HepG2 (cell line): ENCODE data around the gene PSMG3. TPM values are rescaled to one million over a fixed set of nuclear protein-coding genes. Genes with fewer than 3 reads are reported as not detected.

Experiments used
- ATAC-seq: fragments of 200-7000 bp; cut with Tn5 transposase; 3 replicates; pipeline ENCODE4 v1.9.1; 2020; ENCODE audit warnings: mild to moderate bottlenecking, moderate library complexity
- BruUV-seq: library from RNA; stranded (reverse); fragments of 400-500 nt; replicated peaks from 2 replicates; lab custom pipeline; 2021; lab: Mats Ljungman, UMichigan
- CTCF ChIA-PET: fragments of 300-600 bp; formaldehyde crosslinking; extraction: SDS; loops from one replicate; lab custom pipeline; 2021; ENCODE audit warnings: low total read pairs, inconsistent platforms, low intra/inter-chr PET ratio; lab: Yijun Ruan, JAX
- POLR2A ChIA-PET: fragments of 350-600 bp; sonication (Branson Sonifier 250); formaldehyde crosslinking; loops from one replicate; lab custom pipeline; 2020; ENCODE audit warnings: antibody characterized with exemption, inconsistent platforms; lab: Yijun Ruan, JAX
- DNase-seq: peaks from one replicate; pipeline ENCODE4 v3.0.0-alpha.2; 2015; ENCODE audit warnings: low spot score
- FAIRE-seq: peaks from 3 replicates; lab custom pipeline; 2011; peaks lifted over from hg19 to GRCh38; lab: Jason Lieb, UNC
- H2AFZ ChIP-seq: one replicate; pipeline ENCODE4 v1.6.1; 2011; ENCODE audit warnings: low read length, inconsistent platforms
- H3K27ac ChIP-seq: fragments of 300-600 bp; 3 replicates; pipeline ENCODE4 v1.8.0; 2011; ENCODE audit warnings: mixed run types, mild to moderate bottlenecking, mixed read lengths, low read length, inconsistent platforms; ENCODE audit not compliant: insufficient read depth; ENCODE audit errors: extremely low read length
- H3K27me3 ChIP-seq, 2 experiments: fragments of 200-600 bp in 1 of 2; 2 replicates in 1 of 2; 3 replicates in 1 of 2; pipeline versions ENCODE4 v1.6.0 to v1.8.0; 2011; ENCODE audit warnings: low read length in 2 of 2, mild to moderate bottlenecking in 2 of 2, moderate library complexity in 2 of 2, inconsistent platforms in 1 of 2; ENCODE audit not compliant: insufficient read depth in 2 of 2, control insufficient read depth in 1 of 2
- H3K36me3 ChIP-seq, 2 experiments: fragments of 200-600 bp in 1 of 2; replicated peaks in 1 of 2; 2 replicates in 1 of 2; 3 replicates in 1 of 2; pipeline versions ENCODE4 v1.5.1 to v1.8.0; 2011; ENCODE audit warnings: low read length in 2 of 2, inconsistent platforms in 1 of 2; ENCODE audit not compliant: insufficient read depth in 2 of 2, control insufficient read depth in 1 of 2
- H3K4me1 ChIP-seq: 2 replicates; pipeline ENCODE4 v1.5.1; 2012; ENCODE audit warnings: low read length, inconsistent platforms; ENCODE audit not compliant: insufficient read depth
- H3K4me2 ChIP-seq: 2 replicates; pipeline ENCODE4 v1.6.0; 2011; ENCODE audit warnings: low read depth, low read length, inconsistent platforms
- H3K4me3 ChIP-seq, 3 experiments: fragments of 200-600 bp in 1 of 3; sonication (generic), shearing (Covaris generic) in 1 of 3; replicated peaks in 1 of 3; 2 replicates each; pipeline ENCODE4 v1.5.1; 2011 to 2016; ENCODE audit warnings: low read length in 3 of 3, inconsistent platforms in 2 of 3, low read depth in 2 of 3, mild to moderate bottlenecking in 2 of 3, control low read depth in 1 of 3, mixed read lengths in 1 of 3; ENCODE audit not compliant: insufficient read depth in 1 of 3
- H3K79me2 ChIP-seq: one replicate; pipeline ENCODE4 v1.6.1; 2011; ENCODE audit warnings: low read length, inconsistent platforms; ENCODE audit not compliant: insufficient read depth
- H3K9ac ChIP-seq: 2 replicates; pipeline ENCODE4 v1.6.0; 2011; ENCODE audit warnings: mild to moderate bottlenecking, low read depth, low read length, inconsistent platforms; ENCODE audit not compliant: insufficient read depth
- H3K9me3 ChIP-seq: 2 replicates; pipeline ENCODE4 v1.5.1; 2012; ENCODE audit warnings: mild to moderate bottlenecking, low read length
- H4K20me1 ChIP-seq: 2 replicates; pipeline ENCODE4 v1.6.0; 2011; ENCODE audit warnings: inconsistent platforms, mild to moderate bottlenecking, low read length, moderate library complexity; ENCODE audit not compliant: insufficient read depth
- CEBPB ChIP-seq: IDR thresholded peaks from 2 replicates; pipeline ENCODE4 v1.6.1; 2011; ENCODE audit warnings: low read depth, low read length, improper control_type of control experiment, borderline replicate concordance
- DZIP1 ChIP-seq: sonication (generic); formaldehyde crosslinking; IDR thresholded peaks from 2 replicates; pipeline ENCODE4 v1.5.0; 2020; ENCODE audit warnings: mild to moderate bottlenecking, missing genetic modification reagents
- GTF3A ChIP-seq: sonication (generic); formaldehyde crosslinking; conservative IDR thresholded peaks from 2 replicates; pipeline ENCODE4 v1.4.0; 2020; ENCODE audit warnings: mild to moderate bottlenecking, missing genetic modification reagents
- KDM6A ChIP-seq: IDR thresholded peaks from 2 replicates; pipeline ENCODE4 v1.6.1; 2016; ENCODE audit warnings: low read depth
- MEIS1 ChIP-seq: sonication (generic); formaldehyde crosslinking; IDR thresholded peaks from 2 replicates; pipeline ENCODE4 v1.9.0; 2021; ENCODE audit warnings: mild to moderate bottlenecking, missing genetic modification reagents, moderate library complexity, borderline replicate concordance
- SMARCE1 ChIP-seq: fragments of 450-650 bp; IDR thresholded peaks from 2 replicates; pipeline ENCODE4 v1.6.1; 2017; ENCODE audit warnings: borderline replicate concordance
- ZNF18 ChIP-seq: sonication (generic); formaldehyde crosslinking; IDR thresholded peaks from 2 replicates; pipeline ENCODE4 v1.8.0; 2022; ENCODE audit warnings: mild to moderate bottlenecking, missing genetic modification reagents; ENCODE audit not compliant: insufficient replicate concordance
- ZNF563 ChIP-seq: sonication (generic); formaldehyde crosslinking; IDR thresholded peaks from 2 replicates; pipeline ENCODE4 v1.8.0; 2022; ENCODE audit warnings: mild to moderate bottlenecking, moderate library complexity, missing genetic modification reagents
- WGBS: methylation state at CpG from one replicate; pipeline ENCODE4 v1.1.6; 2017; ENCODE audit warnings: low lambda C conversion rate; 5-methylcytosine and 5-hydroxymethylcytosine counted together
- in situ Hi-C: cut with HindIII; loops from 2 replicates; pipeline ENCODE4 v1.10.0; 2017; ENCODE audit warnings: low pct_unique_long_range_greater_than_20kb; ENCODE audit not compliant: extremely low pct_ligation_motif_present
- intact Hi-C: fragments of 100-400 bp; cut with micrococcal nuclease; formaldehyde crosslinking; loops from one replicate; pipeline ENCODE4 v1.10.0; 2022; ENCODE audit not compliant: unreplicated experiment
- polyA plus RNA-seq, 8 experiments: library from polyadenylated mRNA; depleted of rRNA in 3 of 8; stranded (reverse) in 7 of 8; unstranded in 1 of 8; fragments of >200 nt; fragmentation: Illumina TruSeq in 4 of 8; extraction: Trizol in 4 of 8; gene quantifications; 2 replicates each; pipeline versions ENCODE4 v1.2.1 to v1.2.3, GENCODE V29; 2011 to 2016; ENCODE audit warnings: low read depth in 4 of 8, missing spikeins in 1 of 8, mixed read lengths in 1 of 8; ENCODE audit not compliant: insufficient read depth in 1 of 8
- total RNA-seq, 5 experiments: library from RNA; depleted of rRNA; stranded (reverse); fragments of >200 nt; fragmentation: Illumina TruSeq; extraction: Trizol; gene quantifications; 2 replicates each; pipeline ENCODE4 v1.2.3, GENCODE V29; 2016; ENCODE audit warnings: low read depth in 1 of 5

Gene PSMG3
- total and polyA plus RNA-seq, 2 of the 13 experiments (the other 11 are each of a cell fraction or from before 2014, with no cell fraction given) = 29.6 to 48.4 TPM

DNA sequence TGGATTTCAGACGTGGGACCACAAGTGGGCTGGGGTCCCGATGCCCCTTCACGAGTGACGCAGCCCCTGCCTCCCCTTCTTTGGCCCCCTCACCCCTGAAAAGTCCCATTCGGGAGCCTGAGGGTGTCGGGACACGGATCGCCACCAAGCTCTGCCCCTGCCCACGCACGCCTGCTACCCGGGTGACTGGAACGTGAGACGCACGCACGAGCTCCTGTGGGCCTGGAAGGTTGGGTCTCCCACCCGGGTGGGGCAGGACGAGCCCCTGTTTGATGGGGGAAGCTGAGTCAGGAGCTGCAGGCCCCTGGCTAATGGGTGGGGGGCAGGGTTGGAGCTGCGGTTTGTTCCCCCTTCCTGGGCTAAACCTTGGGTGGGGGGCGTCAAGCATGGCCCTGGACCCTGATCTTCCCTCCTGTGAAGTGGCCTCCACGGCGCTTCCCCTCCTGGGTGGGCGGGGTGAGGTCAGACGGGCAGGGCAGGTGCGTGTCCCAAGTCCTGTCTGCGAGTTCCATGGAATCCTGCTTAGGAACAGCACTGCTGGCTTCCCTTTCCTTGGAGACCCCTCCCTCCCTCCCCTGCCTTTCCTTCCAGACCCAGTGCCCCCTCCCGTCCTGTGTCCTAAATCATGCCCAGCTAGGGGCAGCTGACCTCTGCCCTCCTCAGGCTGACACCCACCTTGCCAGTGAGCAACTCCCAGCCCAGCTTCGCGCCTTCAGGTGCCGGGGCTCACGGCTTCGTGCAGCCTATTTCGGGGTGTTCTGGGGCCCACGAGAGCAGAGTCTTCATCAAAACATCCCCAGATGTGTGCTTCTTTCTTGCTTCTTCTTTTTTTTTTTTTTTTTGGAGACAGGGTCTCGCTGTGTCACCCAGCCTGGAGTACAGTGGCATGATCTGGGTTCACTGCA, 8.5 kb downstream of the PSMG3 start (continued):
- no peak for TF ChIP-seq MEIS1 (CRISPR knock-in tag)
- TF ChIP-seq GTF3A (CRISPR knock-in tag) = no peak
- TF ChIP-seq CEBPB = no peak
- no peak for TF ChIP-seq SMARCE1
- no peak for TF ChIP-seq KDM6A (CRISPR knock-in tag)
- no peak for TF ChIP-seq ZNF563 (CRISPR knock-in tag)

DNA sequence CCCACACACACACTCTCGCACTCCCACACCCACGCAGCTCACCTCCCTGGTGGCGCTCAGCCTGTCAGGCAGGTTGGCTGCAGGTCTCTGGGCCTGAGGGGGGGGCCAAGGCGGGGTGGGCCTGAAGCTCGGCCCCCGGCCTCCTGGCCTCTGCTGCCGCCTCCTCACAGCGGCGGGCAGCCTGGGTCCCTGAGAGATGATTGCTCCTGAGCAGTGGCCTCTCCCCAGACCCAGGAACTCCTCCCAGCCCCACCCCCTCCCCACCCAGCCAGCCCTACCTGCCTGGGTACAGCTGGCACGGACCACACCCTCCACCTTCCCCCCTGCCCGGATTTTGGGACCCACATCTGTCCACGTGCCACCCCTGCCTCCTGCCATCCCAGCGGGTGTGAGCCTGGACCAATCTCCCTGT, 9.2 kb downstream of the PSMG3 start:
- CTCF ChIA-PET = no interaction called here
- in situ Hi-C loops = no loop called here
- intact Hi-C loops = no loop called here
- TF ChIP-seq ZNF18 (CRISPR knock-in tag) (no peak), DZIP1 (CRISPR knock-in tag) (no peak)

More for the DNA sequence above, 9.2 kb downstream of the PSMG3 start:
- peaks cover 8 to 15% of the 10 kb centered on the region in 2 experiments; a peak in 2 of 5 replicates for H3K27me3 ChIP-seq
- no peak overlapping the region for H3K4me2 ChIP-seq
- BruUV-seq = no TSS peak
- peaks cover 47% of the 10 kb centered on the region for H3K4me1 ChIP-seq
- no peak overlapping the region for H3K27ac ChIP-seq
- FAIRE-seq (no peak), ATAC-seq (no peak), DNase-seq (no peak)
- no peaks in the 10 kb centered on the region for H3K79me2 ChIP-seq
- no peak overlapping the region for H3K9ac ChIP-seq
- no peak overlapping the region for H2AFZ ChIP-seq
- H3K4me3 ChIP-seq = no peak overlapping the region
- 85% methylated on average over 4 of the region's 13 CpGs for WGBS
- no peaks in the 10 kb centered on the region for H3K9me3 ChIP-seq
- H3K36me3 ChIP-seq = no peaks in the 10 kb centered on the region
- no peaks in the 10 kb centered on the region for H4K20me1 ChIP-seq
- POLR2A ChIA-PET = no interaction called here
